OCI-LY1 (cell line): ENCODE measurements around the gene GLMP.

ENCODE experiments used
- H2AFZ ChIP-seq: fragments of 200-600 bp; sonication (generic), shearing (Covaris generic); 2 replicates; pipeline ENCODE4 v1.6.0; 2014; ENCODE audit warnings: antibody characterized with exemption, mild to moderate bottlenecking, low read length
- H3F3A ChIP-seq: fragments of 200-600 bp; sonication (generic), shearing (Covaris generic); 2 replicates; pipeline ENCODE4 v1.6.0; 2014; ENCODE audit warnings: mild to moderate bottlenecking, antibody characterized with exemption, low read length, moderate library complexity; ENCODE audit not compliant: insufficient read depth
- H3K27ac ChIP-seq: fragments of 200-600 bp; sonication (generic); 2 replicates; pipeline ENCODE4 v1.5.1; 2014; ENCODE audit warnings: low read length, mixed run types, mild to moderate bottlenecking, low read depth; ENCODE audit not compliant: poor library complexity, severe bottlenecking
- H3K27me3 ChIP-seq: fragments of 200-600 bp; sonication (generic); 2 replicates; pipeline ENCODE4 v1.6.0; 2014; ENCODE audit warnings: antibody characterized with exemption, mild to moderate bottlenecking, low read length, moderate library complexity; ENCODE audit not compliant: insufficient read depth
- H3K36me3 ChIP-seq: fragments of 200-600 bp; sonication (generic); 2 replicates; pipeline ENCODE4 v1.6.1; 2014; ENCODE audit warnings: mild to moderate bottlenecking, antibody characterized with exemption, low read length, moderate library complexity, mixed read lengths; ENCODE audit not compliant: insufficient read depth
- H3K4me1 ChIP-seq: fragments of 200-600 bp; sonication (generic); 2 replicates; pipeline ENCODE4 v1.5.1; 2014; ENCODE audit warnings: mild to moderate bottlenecking, low read length, moderate library complexity; ENCODE audit not compliant: insufficient read depth, severe bottlenecking
- H3K4me2 ChIP-seq: fragments of 200-600 bp; sonication (generic), shearing (Covaris generic); 2 replicates; pipeline ENCODE4 v1.6.1; 2014; ENCODE audit warnings: low read length
- H3K4me3 ChIP-seq: fragments of 200-600 bp; sonication (generic); 2 replicates; pipeline ENCODE4 v1.5.1; 2014; ENCODE audit warnings: low read length, low read depth, mild to moderate bottlenecking, mixed read lengths; ENCODE audit not compliant: poor library complexity, severe bottlenecking
- H3K79me2 ChIP-seq: fragments of 200-600 bp; shearing (Covaris generic); 2 replicates; pipeline ENCODE4 v1.6.1; 2016; ENCODE audit warnings: mixed run types, low read length, mixed read lengths; ENCODE audit not compliant: insufficient read depth
- H3K9ac ChIP-seq: fragments of 200-600 bp; sonication (generic), shearing (Covaris generic); 2 replicates; pipeline ENCODE4 v1.6.1; 2014; ENCODE audit warnings: mild to moderate bottlenecking, low read length, mixed read lengths
- H3K9me2 ChIP-seq: fragments of 200-600 bp; sonication (generic), shearing (Covaris generic); 2 replicates; pipeline ENCODE4 v1.6.1; 2014; ENCODE audit warnings: low read depth, mild to moderate bottlenecking, low read length, mixed read lengths
- H3K9me3 ChIP-seq: fragments of 200-600 bp; shearing (Covaris generic); 2 replicates; pipeline ENCODE4 v1.6.1; 2014; ENCODE audit warnings: low read length, mixed read lengths
- H4K20me1 ChIP-seq: fragments of 200-600 bp; sonication (generic), shearing (Covaris generic); 2 replicates; pipeline ENCODE4 v1.6.0; 2016; ENCODE audit warnings: mild to moderate bottlenecking, low read length; ENCODE audit not compliant: insufficient read depth
- EZH2 ChIP-seq: fragments of 200-600 bp; sonication (generic), shearing (Covaris generic); IDR thresholded peaks from 2 replicates; pipeline ENCODE4 v1.8.0; 2017; ENCODE audit warnings: borderline replicate concordance, mixed run types, mild to moderate bottlenecking, antibody characterized with exemption, low read length, moderate library complexity, mixed read lengths
- TF ChIP-seq, protein P1 (sequence below): fragments of 200-600 bp; sonication (generic), shearing (Covaris generic); IDR thresholded peaks from 2 replicates; pipeline ENCODE4 v1.5.1; 2017; ENCODE audit warnings: mild to moderate bottlenecking, antibody characterized with exemption, low read length, moderate library complexity, mixed read lengths

Gene GLMP

DNA sequence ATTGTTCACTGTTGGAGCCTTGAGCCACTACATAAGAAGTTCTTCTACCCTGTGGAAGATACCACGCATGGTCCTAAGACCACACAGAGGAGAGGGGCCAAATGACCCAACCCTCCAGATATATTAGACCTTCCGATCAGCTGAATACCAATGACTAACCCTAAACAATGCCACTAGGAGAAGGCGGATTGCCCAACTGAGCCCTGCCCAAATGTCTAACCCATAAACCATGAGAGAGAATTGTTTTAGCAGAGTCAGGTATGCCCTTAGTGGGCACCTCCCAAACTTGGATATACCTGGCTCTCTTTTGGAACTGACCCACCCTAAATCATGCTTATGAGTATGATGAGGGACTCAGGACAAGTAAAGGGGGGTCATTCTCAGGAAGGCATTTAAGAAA, 25.2 kb downstream of the GLMP start:
- Histone ChIP-seq H3K9me3 (no peaks in the 10 kb centered on the region), H3K79me2 (no peaks in the 10 kb centered on the region), H3K4me3 (no peak overlapping the region), H3K27me3 (no peaks in the 10 kb centered on the region), H3K9me2 (no peaks in the 10 kb centered on the region), H3K9ac (no peak overlapping the region), H2AFZ (no peak overlapping the region), H3K4me2 (no peak overlapping the region), H3K36me3 (peaks cover 93% of the 10 kb centered on the region), H3K27ac (no peak overlapping the region), H4K20me1 (no peaks in the 10 kb centered on the region), H3K4me1 (no peaks in the 10 kb centered on the region), H3F3A (no peaks in the 10 kb centered on the region)
- TF ChIP-seq, protein P1, sequence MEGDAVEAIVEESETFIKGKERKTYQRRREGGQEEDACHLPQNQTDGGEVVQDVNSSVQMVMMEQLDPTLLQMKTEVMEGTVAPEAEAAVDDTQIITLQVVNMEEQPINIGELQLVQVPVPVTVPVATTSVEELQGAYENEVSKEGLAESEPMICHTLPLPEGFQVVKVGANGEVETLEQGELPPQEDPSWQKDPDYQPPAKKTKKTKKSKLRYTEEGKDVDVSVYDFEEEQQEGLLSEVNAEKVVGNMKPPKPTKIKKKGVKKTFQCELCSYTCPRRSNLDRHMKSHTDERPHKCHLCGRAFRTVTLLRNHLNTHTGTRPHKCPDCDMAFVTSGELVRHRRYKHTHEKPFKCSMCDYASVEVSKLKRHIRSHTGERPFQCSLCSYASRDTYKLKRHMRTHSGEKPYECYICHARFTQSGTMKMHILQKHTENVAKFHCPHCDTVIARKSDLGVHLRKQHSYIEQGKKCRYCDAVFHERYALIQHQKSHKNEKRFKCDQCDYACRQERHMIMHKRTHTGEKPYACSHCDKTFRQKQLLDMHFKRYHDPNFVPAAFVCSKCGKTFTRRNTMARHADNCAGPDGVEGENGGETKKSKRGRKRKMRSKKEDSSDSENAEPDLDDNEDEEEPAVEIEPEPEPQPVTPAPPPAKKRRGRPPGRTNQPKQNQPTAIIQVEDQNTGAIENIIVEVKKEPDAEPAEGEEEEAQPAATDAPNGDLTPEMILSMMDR: no peak
- TF ChIP-seq EZH2: no peak

DNA sequence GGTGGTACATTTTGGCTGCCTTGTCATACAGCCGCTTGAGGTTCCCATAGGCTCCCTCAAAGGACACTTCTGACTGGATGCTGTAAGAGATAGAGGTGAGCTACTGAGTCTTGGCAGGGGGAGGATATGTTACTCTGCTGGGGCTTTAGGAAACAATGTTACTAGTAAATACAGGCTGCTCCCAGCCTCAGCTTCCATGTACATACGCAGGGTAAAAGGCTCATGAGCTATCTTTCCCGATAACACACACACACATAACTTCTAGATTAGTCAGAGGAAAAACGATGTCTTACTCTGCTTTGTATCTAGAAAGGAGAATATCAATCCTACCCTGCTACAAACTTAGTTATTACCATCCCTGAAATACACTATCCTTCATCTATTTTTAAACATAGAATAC, 27.1 kb downstream of the GLMP start:
- no peak for TF ChIP-seq EZH2
- TF ChIP-seq, protein P1: no peak
- Histone ChIP-seq H3K79me2 (no peaks in the 10 kb centered on the region), H3K9me2 (no peaks in the 10 kb centered on the region), H3K9me3 (no peaks in the 10 kb centered on the region), H3K9ac (no peak overlapping the region), H4K20me1 (no peaks in the 10 kb centered on the region), H3K36me3 (peaks cover 91% of the 10 kb centered on the region), H2AFZ (no peak overlapping the region), H3K4me3 (no peak overlapping the region), H3F3A (no peaks in the 10 kb centered on the region), H3K27me3 (no peaks in the 10 kb centered on the region), H3K27ac (no peak overlapping the region), H3K4me1 (no peaks in the 10 kb centered on the region), H3K4me2 (no peak overlapping the region)

- H3K9me3 ChIP-seq: no peaks in the 10 kb centered on the region
- H3K36me3 ChIP-seq: peaks cover 88% of the 10 kb centered on the region
- no peaks in the 10 kb centered on the region for H4K20me1 ChIP-seq
- H3K4me3 ChIP-seq: no peak overlapping the region
- H3K9me2 ChIP-seq: no peaks in the 10 kb centered on the region
- H3K79me2 ChIP-seq: no peaks in the 10 kb centered on the region
- no peaks in the 10 kb centered on the region for H3K4me1 ChIP-seq
- no peak overlapping the region for H2AFZ ChIP-seq
- no peak overlapping the region for H3K27ac ChIP-seq
- H3F3A ChIP-seq: no peaks in the 10 kb centered on the region
- no peak for TF ChIP-seq EZH2
- TF ChIP-seq, protein P1: no peak
- H3K27me3 ChIP-seq: no peaks in the 10 kb centered on the region
- H3K9ac ChIP-seq: no peak overlapping the region
- H3K4me2 ChIP-seq: no peak overlapping the region
Measured at GRCh38 chr1:156266051-156266450, 29.4 kb downstream of the GLMP start.
